ENCODE measurements around the gene RPS6KA5. TPM values are rescaled to one million over a fixed set of nuclear protein-coding genes. Genes with fewer than 3 reads are reported as not detected.

Gene RPS6KA5
- total RNA-seq, 2 experiments from 2014 or later: 28.0 to 29.8 TPM

DNA sequence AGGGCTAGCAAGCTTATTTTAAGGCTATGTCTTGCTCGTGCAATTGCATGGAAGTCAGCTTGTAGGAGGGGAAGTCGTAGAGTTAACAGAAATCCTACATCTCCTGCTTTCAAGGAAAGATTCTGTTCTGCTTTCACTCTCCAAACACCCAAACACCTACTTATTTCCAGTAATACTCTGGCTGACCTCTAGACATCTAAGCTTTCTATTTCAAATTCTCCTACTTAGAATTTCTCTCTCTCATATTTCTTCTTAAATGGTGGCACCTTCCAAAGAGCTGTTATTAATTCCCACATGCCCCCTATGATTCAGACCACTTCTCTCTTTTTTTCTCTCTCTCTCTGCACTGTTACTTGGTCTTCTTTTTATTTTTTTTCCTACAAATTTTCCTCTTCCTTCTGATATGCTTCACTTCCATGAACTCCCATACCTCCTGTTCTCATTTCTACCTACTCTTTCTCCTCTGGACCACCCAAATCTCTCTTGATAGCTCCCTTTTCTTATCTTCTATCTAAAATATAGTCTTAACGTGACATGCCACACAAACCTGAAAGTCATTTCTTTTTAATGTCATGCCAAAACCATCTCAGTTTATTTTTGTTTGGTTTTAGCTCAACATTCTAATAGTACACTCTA, 90.8 kb downstream of the RPS6KA5 start:
- Histone ChIP-seq H3K4me1 (ENCODE audit: insufficient read depth, low read length) (no peaks in the 10 kb centered on the region), H3K36me3 (ENCODE audit: insufficient read depth, low read length) (no peaks in the 10 kb centered on the region), H3K4me3 (ENCODE audit: low read length) (no peak overlapping the region), H3K27ac (ENCODE audit: low read depth in 1 of 2, low read length in 2 of 2) (no peak overlapping the region), H3K27me3 (ENCODE audit: control insufficient read depth in 1 of 2, insufficient read depth in 2 of 2, low read length in 2 of 2) (no peaks in the 10 kb centered on the region), H3K9me3 (ENCODE audit: control insufficient read depth in 1 of 2, insufficient read depth in 1 of 2, low read length in 2 of 2) (no peaks in the 10 kb centered on the region)
- intact Hi-C loops (cut with DNase I, micrococcal nuclease): loop anchor here in 1 of 2 experiments (5.0 kb wide), 1 partner anchor 42 kb away; no protein-coding TSS in a partner anchor
- ATAC-seq (ENCODE audit: poor library complexity) (no peak), DNase-seq (peak in 1 of 14 experiments; percentile 3)
- Mint-ChIP-seq H3K27me3 (no peaks in the 10 kb centered on the region), H3K4me1 (ENCODE audit: low read depth) (peaks cover 16% of the 10 kb centered on the region), H3K4me3 (peak overlapping the region; percentile 1), H3K36me3 (ENCODE audit: low read depth) (peaks cover 56% of the 10 kb centered on the region), H3K9me3 (no peaks in the 10 kb centered on the region), H3K27ac (no peak overlapping the region)
- TF ChIP-seq CTCF (IDR thresholded peaks at IDR 0.05): no peak
- POLR2A ChIA-PET: interaction anchor here (0.8 kb wide), 1 partner anchor 145 kb away, joined by 3 read pairs; the partner anchor contains the start of gene DGLUCY
- CTCF ChIA-PET: interaction anchor here (0.9 kb wide), 1 partner anchor 9 kb away, joined by 3 read pairs; no protein-coding TSS in a partner anchor

DNA sequence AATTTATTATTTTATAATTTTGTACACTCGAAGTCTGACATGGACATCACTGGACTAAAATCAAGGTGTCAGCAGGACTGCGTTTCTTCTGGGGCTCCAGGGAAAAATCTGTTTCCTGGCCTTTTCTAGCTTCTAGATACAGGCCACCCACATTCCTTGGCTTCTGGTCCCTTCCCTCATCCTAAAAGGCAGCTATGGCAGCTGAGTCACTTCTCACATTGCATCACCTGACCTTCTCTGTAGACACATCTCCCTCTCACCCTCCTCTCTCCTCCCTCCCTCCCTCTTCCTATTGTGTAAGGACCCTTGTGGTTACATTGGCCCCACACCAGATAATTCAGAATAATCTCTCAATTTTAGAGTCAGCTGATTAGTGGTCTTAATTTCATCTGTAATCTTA, 92.4 kb downstream of the RPS6KA5 start:
- POLR2A ChIA-PET: interaction anchor here (0.8 kb wide), 1 partner anchor 92 kb away, joined by 3 read pairs; no protein-coding TSS in a partner anchor
- no peak for TF ChIP-seq CTCF (IDR thresholded peaks at IDR 0.05)
- peaks cover 50% of the 10 kb centered on the region for H3K36me3 Mint-ChIP-seq (ENCODE audit: low read depth)
- H3K27ac ChIP-seq (ENCODE audit: low read depth in 1 of 2, low read length in 2 of 2): no peak overlapping the region
- H3K9me3 Mint-ChIP-seq: no peaks in the 10 kb centered on the region
- no peak overlapping the region for H3K27ac Mint-ChIP-seq
- peaks cover 16% of the 10 kb centered on the region for H3K4me1 Mint-ChIP-seq (ENCODE audit: low read depth)
- H3K4me3 ChIP-seq (ENCODE audit: low read length): no peak overlapping the region
- H3K27me3 ChIP-seq (ENCODE audit: control insufficient read depth in 1 of 2, insufficient read depth in 2 of 2, low read length in 2 of 2): no peaks in the 10 kb centered on the region
- intact Hi-C loops (cut with DNase I, micrococcal nuclease): loop anchor here in 1 of 2 experiments (5.0 kb wide), 1 partner anchor 41 kb away; no protein-coding TSS in a partner anchor
- no peak overlapping the region for H3K4me3 Mint-ChIP-seq
- DNase-seq (no peak), ATAC-seq (ENCODE audit: poor library complexity) (no peak)
- CTCF ChIA-PET: no interaction called here
- no peaks in the 10 kb centered on the region for H3K27me3 Mint-ChIP-seq
- no peaks in the 10 kb centered on the region for H3K36me3 ChIP-seq (ENCODE audit: insufficient read depth, low read length)
- H3K4me1 ChIP-seq (ENCODE audit: insufficient read depth, low read length): no peaks in the 10 kb centered on the region
- H3K9me3 ChIP-seq (ENCODE audit: control insufficient read depth in 1 of 2, insufficient read depth in 1 of 2, low read length in 2 of 2): no peaks in the 10 kb centered on the region

DNA sequence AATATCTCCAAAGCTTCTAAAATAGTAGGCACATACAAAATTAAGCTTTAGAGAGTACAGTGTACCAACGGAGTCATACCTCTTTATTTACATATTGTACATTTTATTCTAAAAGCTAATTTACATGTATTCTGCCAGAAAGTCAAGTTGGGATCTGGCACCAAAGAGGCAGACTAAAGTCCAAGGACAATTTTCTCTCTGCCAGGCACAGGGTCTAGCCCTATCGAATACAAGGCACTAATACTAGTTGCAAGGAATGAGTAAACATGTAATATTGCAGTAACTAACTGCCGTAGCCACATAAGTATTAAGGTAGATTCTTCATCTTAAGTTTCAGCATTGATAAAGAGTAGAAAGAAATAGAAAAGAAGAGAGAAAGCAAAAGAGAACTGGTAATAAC, 93.9 kb downstream of the RPS6KA5 start:
- no peak overlapping the region for H3K4me3 Mint-ChIP-seq
- H3K9me3 Mint-ChIP-seq: no peaks in the 10 kb centered on the region
- ChIA-PET CTCF (interaction anchor here (0.7 kb wide), 1 partner anchor 32 kb away, joined by 3 read pairs; no protein-coding TSS in a partner anchor), POLR2A (interaction anchor here (0.7 kb wide), 1 partner anchor 580 kb away, joined by 3 read pairs; no protein-coding TSS in a partner anchor)
- Histone ChIP-seq H3K4me1 (ENCODE audit: insufficient read depth, low read length) (no peaks in the 10 kb centered on the region), H3K27ac (ENCODE audit: low read depth in 1 of 2, low read length in 2 of 2) (no peak overlapping the region), H3K36me3 (ENCODE audit: insufficient read depth, low read length) (no peaks in the 10 kb centered on the region), H3K27me3 (ENCODE audit: control insufficient read depth in 1 of 2, insufficient read depth in 2 of 2, low read length in 2 of 2) (no peaks in the 10 kb centered on the region), H3K9me3 (ENCODE audit: control insufficient read depth in 1 of 2, insufficient read depth in 1 of 2, low read length in 2 of 2) (no peaks in the 10 kb centered on the region), H3K4me3 (ENCODE audit: low read length) (no peak overlapping the region)
- H3K4me1 Mint-ChIP-seq (ENCODE audit: low read depth): peaks cover 16% of the 10 kb centered on the region
- no peak for DNase-seq
- intact Hi-C loops (cut with DNase I, micrococcal nuclease): loop anchor here in 1 of 2 experiments (5.0 kb wide), 1 partner anchor 39 kb away; no protein-coding TSS in a partner anchor
- no peak overlapping the region for H3K27ac Mint-ChIP-seq
- no peak for ATAC-seq (ENCODE audit: poor library complexity)
- H3K36me3 Mint-ChIP-seq (ENCODE audit: low read depth): peaks cover 51% of the 10 kb centered on the region
- no peaks in the 10 kb centered on the region for H3K27me3 Mint-ChIP-seq
- TF ChIP-seq CTCF (IDR thresholded peaks at IDR 0.05): no peak
